ENCODE measurements around the gene EOLA1.
A peak's percentile ranks its signal among the peaks of the same experiment; 100 is the strongest.
"Not testable (repeated sequence)": the region's sequence is repeated elsewhere in the genome, so short reads cannot be mapped to it uniquely, and the experiment has no call there.

EOLA1 gene

GRCh38 chrX:149515954-149516602 lies 24.7 kb upstream of the EOLA1 start:
- no peak for DNase-seq

GRCh38 chrX:149516604-149517003 lies 24.2 kb upstream of the EOLA1 start:
- DNase-seq: no peak

DNA sequence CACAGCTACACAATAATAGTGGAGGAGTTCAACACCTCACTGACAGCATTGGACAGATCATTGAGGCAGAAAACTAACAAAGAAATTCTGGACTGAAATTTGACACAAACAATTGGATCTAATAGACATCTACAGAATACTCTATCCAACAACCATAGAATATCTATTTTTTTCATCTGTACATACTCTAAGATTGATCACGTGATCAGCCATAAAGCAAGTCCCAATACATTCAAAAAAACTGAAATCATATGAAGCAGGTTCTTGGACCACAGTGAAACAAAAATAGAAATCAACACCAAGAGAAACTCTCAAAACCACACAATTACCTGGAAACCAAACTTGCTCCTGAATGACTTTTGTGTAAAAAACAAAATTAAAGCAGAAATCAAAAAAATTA lies 23.5 kb upstream of the EOLA1 start:
- DNase-seq: no peak

- DNase-seq: no peak
Measured at GRCh38 chrX:149518236-149518635, 22.6 kb upstream of the EOLA1 start.

DNA sequence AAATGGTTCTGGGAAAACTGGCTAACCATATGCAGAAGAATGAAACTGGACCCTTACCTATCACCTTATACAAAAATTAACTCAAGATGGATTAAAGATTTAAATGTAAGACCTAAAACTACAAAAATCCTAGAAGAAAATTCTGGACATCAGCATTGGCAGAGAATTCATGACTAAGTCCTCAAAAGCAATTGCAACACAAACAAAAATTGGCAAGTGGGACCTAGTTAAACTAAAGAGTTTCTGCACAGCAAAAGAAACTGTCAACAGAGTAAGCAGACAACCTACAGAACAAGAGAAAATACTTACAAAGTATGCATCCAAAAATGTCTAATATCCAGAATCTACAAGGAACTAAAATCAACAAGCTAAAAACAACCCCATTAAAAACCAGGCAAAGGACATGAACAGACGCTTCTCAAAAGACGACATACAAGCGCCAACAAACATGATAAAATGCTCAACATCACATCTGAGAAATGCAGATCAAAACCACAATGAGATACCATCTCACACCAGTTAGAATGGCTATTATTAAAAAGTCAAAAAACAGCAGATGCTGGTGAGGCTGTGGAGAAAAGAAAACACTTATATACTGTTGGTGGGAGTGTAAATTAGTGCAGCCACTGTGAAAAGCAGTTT lies 20.1 kb upstream of the EOLA1 start:
- not testable (repeated sequence) for DNase-seq

GRCh38 chrX:149521438-149521837 lies 19.4 kb upstream of the EOLA1 start:
- DNase-seq: no peak

DNA sequence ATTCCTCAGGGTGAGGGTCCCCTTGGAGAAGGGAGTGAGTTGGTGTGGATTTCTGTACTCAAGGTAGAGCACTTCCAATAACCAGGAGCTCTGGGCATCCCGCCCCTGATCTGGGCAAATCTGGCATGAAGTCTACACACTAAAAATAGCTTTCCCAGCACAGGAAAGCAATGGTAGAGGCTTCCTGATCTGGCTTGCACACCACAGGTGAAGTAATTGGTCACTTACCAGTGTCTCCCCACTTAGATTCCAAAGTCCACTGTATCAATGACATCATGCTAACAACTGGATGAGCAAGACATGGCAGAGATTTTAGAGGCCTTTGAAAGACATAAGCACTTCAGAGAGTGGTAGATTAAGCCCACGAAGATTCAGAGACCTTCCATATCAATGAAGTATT lies 17.9 kb upstream of the EOLA1 start:
- no peak for DNase-seq

- DNase-seq: peak; percentile 62
Measured at GRCh38 chrX:149525389-149525788, 15.4 kb upstream of the EOLA1 start.

GRCh38 chrX:149525903-149526302 lies 14.9 kb upstream of the EOLA1 start:
- DNase-seq: not testable (repeated sequence)

GRCh38 chrX:149526318-149527033 lies 14.3 kb upstream of the EOLA1 start:
- not testable (repeated sequence) for DNase-seq

DNA sequence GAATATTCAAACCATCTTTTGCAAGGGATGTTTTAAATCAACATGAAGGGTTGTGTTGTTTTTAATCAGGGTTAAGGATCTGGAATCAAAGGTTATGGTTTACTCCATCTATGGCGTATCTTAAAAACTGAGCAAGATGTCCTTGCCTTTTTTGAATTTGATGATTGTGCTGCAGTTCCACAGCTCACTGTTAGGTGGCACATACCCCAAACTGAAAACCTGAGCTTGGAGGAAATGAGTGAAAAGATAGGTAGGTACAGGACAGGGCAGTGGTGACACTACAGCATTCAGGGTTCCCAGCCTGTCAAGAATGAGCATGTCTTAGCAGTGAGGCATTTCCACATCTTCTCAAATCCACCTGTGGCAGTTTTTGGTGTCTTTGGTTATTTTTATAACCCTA lies 13.1 kb upstream of the EOLA1 start:
- no peak for DNase-seq

- DNase-seq: no peak
Measured at GRCh38 chrX:149528381-149528780, 12.4 kb upstream of the EOLA1 start.

DNA sequence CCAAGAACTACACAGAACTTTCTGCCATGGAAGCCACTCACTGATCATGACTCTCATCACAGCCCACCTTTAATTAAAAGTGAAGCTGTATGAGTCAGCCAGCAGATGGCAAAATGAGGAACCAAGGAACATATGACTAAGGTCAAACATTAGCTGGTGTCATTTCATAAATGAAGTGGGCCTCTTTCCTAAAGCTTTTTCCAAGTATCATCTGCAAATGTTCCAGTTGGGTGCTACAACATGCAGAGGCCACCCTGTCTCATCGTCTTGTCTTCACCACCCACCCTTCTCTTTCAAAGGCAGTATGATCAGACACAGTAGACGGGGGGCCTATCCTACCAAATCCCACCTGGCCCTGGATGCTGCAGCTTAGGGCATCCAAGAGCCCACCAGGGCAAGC lies 9.2 kb upstream of the EOLA1 start:
- DNase-seq: no peak

DNA sequence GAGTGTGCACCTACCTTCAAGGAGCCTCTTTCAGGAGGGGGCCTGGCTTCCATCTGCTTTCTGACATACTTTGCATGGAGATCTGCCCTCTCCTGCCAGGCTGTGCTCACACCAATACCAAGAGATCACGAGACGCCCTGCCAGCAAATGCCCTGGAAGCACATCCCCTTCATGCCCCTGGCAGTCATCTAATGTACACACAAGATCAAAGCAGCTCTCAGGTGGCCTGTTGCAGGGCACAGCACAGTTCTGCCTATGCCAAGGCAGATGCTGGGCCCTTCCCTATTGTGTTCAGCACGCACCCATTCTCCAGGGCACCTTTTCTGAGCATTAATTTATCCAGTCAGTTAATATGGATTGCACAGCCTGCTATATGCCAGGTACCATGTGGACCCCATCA lies 7.9 kb upstream of the EOLA1 start:
- DNase-seq: not testable (repeated sequence)

GRCh38 chrX:149533999-149534398 lies 6.8 kb upstream of the EOLA1 start:
- DNase-seq: not testable (repeated sequence)

GRCh38 chrX:149534926-149535602 lies 5.7 kb upstream of the EOLA1 start:
- DNase-seq: not testable (repeated sequence)

DNA sequence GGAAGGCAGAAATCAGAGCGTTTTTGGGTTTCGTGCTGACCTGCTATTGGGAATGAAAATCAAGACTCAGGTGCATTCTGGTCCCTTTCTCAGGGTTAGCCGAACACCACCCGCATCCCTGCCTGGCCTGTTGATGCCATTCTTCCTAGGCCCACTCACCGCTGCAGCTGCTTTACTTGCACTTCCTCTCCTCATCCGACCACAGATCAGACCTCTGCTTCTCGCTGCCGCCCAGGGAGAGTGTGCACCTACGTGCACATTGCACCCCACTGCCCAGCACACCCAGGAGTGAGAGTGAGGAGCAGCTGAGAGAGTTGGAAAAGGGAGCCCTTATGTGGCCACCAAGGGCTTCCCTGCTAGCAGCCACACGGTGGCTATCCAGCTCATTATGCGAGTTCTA lies 3.3 kb upstream of the EOLA1 start:
- not testable (repeated sequence) for DNase-seq

DNA sequence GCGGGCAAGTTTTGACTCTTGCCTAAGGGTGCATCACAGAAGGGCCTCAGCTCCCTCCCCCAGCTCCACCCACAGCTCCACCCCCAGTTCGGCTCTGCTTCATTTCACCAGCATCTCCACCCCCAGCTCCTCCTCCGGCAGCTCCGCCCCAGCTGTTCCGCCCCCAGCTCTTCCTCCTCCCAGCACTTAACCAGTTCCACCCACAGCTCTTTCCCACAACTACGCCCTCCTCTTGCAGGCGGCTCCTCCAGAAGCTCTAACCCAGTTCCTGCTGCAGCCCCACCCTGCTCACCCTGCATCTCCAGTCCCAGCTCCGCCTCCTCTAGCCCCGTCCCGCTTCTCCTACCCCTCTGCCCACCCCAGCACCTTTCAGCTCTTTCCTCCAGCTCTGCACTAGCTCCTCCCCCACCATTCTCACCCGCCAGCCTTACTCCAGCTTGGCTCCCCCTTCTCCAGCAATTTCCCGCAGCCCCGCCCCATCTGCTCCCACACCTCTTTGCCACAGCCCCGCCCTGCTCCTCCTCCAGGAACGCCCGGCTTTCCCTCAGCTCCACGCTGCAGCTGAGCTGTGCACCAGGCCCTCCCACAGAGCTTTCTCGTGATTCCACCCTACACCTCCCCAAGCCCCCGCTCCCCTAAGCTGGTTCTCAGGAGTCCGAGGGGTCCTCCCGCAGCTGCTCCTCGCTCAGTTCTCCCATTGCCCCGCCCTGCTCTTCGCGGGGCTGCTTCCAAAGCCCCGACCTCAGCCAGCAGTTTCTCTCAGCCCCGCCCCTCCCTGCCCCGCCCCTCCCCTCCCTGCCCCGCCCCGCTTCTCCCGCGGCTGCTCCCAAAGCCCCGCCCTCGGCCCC lies 1.3 kb upstream of the EOLA1 start:
- peak; percentile 82 for DNase-seq

- peak; percentile 86 for DNase-seq
Measured at GRCh38 chrX:149540131-149540620, 636 bp upstream of the EOLA1 start.

DNA sequence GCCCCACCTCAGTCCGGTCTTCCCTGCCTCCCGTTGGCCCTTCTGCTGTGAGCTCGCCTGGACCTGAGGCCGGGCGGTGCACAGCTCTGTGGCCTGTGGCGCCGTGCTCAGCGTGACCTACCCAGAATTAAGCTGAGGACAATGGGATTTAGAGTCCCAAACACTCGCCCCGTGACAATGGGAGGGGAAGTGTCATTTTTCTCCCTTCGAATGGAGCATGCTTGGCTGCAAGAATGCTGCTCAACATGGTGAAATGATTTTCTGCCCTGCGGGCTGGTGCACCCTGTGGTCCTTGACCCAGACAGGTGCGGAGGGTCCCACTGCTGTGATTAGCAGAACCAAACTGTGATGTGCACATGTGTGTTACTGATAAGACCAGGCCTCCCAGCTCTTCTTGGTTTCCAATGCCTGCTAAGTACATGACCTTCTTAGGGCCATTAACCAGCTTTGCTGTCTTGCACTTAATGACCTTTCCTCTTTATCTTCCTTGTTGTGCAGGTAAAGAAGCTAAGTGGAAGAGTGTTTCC lies 772 bp downstream of the EOLA1 start:
- DNase-seq: no peak

DNA sequence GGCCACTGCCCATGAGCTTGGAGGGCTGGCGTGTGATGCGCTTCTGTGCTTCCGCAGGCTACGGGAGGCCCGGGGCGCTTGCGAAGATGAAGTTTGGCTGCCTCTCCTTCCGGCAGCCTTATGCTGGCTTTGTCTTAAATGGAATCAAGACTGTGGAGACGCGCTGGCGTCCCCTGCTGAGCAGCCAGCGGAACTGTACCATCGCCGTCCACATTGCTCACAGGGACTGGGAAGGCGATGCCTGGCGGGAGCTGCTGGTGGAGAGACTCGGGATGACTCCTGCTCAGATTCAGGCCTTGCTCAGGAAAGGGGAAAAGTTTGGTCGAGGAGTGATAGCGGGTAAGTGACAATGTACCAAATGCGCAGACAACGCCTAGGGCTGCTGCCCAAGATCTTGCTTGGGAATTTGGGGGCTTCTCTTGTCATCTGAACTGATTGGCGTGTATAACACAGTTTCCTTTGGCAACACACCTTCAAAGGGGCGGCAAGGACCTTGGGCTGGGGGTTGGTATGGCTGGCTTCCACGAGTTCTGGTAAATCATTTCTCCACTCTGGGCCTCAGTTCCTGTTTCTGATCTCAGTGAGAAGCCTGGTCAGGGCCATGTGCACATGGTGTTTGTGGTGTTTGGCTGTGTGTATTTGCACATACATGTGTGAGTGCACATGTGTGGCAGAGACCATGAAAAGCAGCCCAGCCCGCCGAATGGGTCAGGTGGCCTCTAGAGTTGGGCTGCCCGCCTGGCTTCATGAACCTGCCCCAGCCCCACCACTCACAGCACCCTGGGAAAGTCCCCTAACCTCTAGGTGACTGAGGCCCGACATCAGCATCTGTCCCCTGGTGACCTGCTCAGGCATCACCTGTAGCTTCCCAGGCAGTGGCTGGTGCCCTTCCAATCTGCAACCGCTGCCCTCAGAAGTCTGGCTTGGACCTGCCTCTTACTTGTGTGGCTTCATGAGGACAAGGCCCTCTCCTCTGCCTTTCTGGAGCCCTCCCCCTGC lies 5.0 kb downstream of the EOLA1 start:
- DNase-seq: not testable (repeated sequence)
